NCI-H460 (cell line): ENCODE measurements around the gene NFYA. TPM values are rescaled to one million over a fixed set of nuclear protein-coding genes. Genes with fewer than 3 reads are reported as not detected.

Experiments
- DNase-seq: peaks from one replicate; pipeline ENCODE4 v3.0.0-alpha.2; 2016; ENCODE audit warnings: low read depth; ENCODE audit errors: extremely low read depth
- polyA plus RNA-seq: library from polyadenylated mRNA; depleted of rRNA; stranded (reverse); fragments of >200 nt; gene quantifications from 2 replicates; pipeline ENCODE4 v1.2.3, GENCODE V29; 2014; cell fraction: nucleus; rRNA removed
- total RNA-seq: library from RNA; depleted of rRNA; stranded (reverse); fragments of >200 nt; shearing (Covaris generic); gene quantifications from 2 replicates; pipeline ENCODE4 v1.2.3, GENCODE V29; 2014; rRNA removed

Gene NFYA
- total RNA-seq, result 11.8 and 13.6 TPM in 2 replicates
- 13.6 and 17.5 TPM in 2 replicates for polyA plus RNA-seq

DNA sequence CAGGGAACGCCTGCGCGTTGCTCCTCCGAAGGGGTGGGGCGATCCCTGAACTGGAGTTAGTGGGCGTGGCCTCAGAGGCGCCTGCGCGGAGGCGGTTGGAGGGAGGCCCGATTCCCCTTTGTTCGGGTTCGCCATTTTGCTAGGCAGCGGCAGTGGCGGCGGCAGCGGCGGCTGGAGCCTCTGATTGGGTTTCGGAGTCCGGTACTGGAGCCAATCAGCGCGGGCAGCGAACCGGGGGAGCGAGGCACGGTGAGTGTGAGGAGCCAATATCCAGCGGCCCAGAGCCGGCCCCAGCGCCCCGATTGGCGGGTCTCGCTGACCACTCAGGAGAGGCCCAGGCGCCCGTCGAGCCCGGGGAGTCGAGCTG, at the start of gene NFYA:
Gene NFYA, plus strand, starts transcription at position 139 of the 367 bp plus-strand sequence. CDS start 6,116 bp downstream, outside the sequence.
- DNase-seq, result no peak

DNA sequence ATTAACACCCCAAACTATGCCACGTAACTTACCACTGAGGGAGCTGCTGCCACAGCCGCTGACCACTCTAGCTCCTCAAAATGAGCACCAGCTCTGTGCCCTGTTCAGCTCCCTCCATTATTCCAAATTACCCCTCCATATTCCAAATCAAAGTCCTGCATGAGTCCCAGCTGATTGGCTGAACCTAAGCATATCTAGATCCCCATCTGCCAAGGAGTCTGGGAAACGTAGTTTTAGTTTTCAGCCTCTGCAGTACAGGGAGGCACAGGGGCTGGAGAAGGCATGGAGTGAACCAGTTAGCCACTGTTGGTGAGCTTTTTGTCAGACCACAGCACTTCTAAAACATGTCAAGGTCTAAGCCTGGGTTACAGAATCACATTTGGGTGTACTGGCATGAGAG, 49.7 kb upstream of the NFYA start:
- DNase-seq, result no peak

DNA sequence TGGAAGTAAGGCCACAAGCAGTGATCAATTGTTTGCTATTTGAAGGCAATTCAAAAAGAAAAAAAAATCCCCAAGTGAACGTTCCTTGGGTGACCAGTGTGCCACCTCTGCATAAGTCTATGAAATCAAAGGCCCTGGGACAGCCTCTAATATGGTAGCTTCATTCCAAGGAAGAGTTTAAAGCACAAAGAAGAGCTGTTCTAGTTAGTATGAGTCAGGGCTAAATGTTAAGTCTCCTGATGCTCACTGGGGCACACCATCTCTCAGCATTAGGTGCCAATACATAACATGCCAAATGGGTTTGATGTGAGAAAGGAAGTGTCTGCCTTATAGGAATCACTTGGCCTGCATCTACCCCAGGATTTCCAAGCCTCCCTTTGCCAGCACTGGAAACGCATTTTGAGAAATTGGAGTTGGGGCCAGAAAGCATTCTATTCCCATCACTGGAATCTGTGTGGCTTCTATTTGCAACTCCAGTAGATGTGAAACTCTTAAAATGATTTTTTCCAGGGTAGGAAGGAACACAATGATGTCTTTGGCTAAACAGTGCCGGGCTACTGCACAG, 46.7 kb upstream of the NFYA start:
- no peak for DNase-seq

DNA sequence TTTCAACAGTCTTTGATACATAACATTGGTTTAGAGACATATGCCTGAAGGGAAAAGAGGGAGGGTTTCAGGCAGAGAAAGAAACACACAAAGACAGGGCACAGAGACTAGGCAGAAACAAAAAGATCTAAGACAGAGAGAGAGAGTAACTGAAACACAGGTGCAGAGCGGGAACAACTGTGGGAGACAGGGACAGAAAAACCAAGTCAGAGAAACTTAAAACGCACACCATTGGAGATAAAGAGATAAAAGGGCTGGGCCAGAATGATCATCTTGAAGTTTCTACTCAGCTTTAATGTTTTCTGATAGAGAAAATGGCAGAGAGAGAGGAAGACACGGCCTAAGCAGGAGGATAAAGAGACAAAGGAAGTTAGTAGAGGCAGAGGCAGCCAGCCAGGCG, 45.5 kb upstream of the NFYA start:
- DNase-seq, result no peak

DNA sequence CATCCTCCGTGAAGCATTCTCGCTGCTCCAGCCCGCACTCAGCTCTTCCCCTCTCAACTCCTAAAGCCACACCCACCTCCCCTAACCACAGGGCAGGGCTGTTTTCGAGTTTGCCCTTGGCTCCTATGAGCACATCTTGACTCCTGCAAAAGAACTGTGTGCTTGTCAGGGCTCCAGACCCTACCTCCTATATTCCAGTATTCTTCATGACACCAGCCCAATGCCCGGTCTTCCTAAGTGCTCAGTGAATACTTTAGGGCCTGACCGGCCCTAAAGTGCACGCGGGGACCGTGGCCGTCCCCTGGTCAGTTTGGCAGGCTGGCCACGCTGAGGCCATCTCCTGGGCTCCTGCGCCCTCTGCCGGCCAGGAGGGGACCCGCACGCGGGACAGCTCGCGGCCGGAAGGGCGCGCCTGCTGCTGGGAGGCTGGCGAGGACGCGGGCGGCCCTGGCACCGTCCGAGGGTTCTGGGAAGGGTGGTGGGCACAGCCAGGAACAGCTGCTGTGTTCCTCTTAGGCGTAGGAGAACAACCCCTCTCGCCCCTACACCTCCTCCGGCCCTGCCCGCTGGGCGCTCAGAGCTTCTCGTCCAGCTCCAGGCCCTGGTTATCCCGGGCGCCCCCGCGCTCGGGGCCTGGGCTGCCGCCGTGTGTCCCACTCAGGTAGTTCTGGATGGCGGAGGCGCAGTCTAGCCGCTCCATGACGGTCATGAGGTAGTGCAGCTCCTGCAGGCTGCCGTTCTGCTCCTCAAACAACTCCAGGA, 44.8 kb upstream of the NFYA start:
- DNase-seq, result peak; percentile 63

DNA sequence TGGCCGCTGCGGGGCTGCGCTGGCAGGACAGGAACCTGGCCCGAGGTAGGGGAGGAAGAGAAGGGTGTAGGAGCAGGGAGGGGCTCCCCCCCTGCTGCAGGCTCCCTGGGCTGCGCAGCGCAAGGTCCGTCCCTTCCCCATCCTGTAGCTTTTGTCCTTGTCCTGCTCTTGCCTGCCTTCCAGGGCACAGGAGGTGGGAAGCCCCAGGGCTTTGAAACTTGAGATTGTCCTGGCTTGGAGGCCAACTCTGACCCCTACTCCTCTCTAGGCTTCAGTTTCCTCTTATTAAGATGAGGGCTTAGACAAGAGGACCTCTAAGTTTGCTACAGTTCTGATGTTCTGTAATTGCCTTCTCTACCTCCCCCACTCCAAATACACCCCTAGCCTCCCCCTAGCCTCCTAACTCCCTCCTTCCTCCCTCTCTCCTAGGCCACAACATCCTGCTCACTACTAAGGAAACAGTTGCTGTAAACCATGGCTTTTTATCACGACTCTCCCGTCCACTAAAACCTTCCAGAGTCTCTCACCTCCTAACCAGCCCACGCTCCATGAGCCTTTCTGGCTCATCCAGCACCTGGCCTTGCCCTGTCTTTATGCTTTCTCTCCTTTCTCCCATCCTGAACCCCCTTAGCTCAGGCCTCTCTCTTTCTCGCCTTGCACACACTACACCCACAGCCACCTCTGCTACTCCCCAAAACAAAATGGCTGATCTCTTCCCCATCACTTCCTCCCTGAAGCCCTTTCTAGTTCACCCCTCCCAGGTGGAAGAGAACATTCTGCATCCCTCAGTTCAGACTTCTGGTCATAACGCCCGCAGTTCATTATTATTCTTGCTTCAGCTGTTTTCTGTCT, 44.0 kb upstream of the NFYA start:
- DNase-seq, result no peak

DNA sequence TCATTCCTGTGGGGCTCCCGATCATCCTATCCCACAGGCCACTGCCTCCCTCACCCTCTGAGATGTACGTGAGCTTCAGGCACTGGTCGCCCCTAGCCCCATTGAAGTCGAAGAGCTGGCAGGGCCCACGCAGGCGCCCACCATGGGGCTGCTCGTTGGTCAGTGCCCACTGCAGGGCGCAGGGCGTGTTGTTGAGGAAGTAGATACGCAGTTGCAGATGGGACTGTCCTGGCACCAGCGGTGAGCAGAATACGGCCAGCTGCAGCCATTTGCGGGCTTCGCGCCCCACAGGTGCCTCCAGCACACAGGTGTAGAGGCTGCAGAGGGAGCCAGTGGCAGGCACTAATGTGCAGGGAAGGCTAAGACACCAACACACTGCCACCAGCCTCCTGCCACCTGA, 39.9 kb upstream of the NFYA start:
- no peak for DNase-seq

DNA sequence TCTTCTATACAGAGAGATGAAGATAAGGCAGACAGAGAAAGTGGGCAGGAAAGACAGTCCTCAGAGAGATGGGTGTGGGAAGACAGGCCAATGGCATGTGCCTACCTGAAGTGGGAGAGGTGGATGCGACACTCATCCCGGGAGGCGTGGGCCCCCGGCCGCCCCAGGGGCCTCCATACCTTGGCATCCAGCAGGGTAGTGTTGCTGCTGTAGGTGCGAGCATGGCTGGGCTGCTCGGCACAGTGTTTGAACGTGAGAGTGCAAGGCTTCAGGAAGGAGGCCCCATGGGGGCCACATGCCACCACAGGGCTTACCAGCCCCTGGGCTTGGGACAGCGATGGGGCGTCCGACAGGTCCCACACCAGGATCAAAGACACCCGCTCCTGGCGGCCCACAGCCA, 39.0 kb upstream of the NFYA start:
- no peak for DNase-seq

DNA sequence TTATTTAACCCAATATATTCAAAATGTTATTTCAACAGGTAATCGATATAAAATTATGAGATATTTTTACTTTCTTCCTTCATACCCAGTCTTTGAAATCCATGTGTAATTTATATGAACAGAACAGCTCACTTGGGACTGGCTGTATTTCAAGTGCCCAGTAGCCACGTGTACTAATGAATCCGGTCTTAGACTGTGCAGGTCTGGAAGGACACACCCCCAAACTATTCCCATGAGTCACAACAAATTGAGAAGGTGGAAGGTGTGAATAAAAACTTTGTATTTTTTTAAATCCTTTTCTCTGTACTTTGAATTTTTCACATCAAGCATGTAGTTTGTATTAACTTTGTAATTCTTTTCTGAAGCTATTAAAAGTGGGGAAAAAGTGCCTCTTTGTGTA, 36.6 kb upstream of the NFYA start:
- no peak for DNase-seq

DNA sequence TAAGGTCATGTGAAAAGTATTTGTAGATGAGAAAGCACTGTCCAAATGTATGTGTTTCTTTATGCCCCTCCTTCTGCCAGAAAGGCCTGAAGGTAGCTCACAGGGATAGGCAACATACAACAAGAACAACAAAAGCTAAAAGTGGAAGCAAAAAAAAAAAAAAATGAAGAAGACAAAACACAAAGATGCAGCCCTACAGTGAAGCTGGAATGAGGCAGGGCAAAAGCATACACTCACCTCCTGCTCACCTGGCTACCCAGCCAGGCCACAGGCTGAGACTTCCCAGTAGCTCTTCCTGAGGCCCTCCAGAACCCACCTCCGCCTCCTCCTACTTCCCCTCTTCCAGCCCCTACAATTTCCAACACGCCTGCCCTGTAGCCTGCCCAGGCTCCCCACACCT, 36.2 kb upstream of the NFYA start:
- no peak for DNase-seq

DNA sequence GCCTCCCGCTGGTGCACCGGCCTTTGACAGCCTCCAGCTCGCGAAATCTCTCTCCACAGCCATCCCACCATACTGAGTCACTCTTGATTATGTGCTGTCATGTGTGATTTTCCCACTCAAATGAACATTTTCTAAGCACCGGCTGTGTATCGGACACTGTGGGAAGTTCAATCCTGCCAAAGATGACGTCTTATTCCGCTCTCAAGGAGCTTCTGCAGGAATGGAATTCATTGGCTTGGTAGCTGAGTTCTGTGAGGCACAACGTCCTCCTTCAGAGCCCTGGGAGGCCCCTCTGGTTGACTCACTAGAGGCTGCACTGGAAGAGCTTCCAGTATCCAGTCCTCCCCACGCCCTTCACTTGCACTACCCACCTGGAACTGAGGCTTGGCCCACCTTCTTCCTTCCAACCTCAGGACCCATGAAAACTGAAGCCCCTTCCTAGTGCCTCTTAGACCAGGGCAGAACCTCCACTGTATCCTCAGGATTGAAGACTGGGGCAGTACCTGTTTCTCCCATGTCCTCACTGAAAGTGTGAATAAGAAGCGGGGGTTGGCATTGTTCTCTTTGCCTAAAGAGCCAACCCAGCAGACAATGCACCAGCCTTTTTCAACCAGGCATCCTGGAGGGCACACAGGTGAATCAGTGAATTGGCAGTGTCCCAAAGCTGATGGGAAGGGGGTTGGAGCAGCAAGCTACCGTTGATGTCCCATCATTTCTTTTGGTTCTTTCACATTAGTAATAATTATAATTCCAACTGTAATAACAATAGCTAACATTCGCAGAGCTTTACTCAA, 35.5 kb upstream of the NFYA start:
- no peak for DNase-seq

DNA sequence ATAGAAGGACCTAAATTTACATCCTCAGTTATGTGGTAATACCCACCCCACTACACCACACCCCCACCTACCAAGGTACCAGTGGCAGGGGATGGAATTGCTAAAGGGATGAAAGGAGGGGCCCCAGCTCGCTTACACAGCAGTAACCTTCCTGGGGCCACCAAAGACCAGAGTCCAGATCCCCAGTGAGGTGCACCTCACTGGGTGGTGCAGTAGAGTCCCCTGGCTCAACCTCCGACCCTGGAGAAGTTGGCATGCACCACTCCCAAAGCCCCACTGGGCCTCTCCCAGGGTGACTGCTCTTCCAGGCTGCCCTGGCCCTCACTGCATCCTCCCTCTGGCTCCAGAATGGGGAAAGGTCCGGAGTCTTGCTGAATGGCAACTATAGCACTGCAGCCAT, 34.6 kb upstream of the NFYA start:
- no peak for DNase-seq

DNA sequence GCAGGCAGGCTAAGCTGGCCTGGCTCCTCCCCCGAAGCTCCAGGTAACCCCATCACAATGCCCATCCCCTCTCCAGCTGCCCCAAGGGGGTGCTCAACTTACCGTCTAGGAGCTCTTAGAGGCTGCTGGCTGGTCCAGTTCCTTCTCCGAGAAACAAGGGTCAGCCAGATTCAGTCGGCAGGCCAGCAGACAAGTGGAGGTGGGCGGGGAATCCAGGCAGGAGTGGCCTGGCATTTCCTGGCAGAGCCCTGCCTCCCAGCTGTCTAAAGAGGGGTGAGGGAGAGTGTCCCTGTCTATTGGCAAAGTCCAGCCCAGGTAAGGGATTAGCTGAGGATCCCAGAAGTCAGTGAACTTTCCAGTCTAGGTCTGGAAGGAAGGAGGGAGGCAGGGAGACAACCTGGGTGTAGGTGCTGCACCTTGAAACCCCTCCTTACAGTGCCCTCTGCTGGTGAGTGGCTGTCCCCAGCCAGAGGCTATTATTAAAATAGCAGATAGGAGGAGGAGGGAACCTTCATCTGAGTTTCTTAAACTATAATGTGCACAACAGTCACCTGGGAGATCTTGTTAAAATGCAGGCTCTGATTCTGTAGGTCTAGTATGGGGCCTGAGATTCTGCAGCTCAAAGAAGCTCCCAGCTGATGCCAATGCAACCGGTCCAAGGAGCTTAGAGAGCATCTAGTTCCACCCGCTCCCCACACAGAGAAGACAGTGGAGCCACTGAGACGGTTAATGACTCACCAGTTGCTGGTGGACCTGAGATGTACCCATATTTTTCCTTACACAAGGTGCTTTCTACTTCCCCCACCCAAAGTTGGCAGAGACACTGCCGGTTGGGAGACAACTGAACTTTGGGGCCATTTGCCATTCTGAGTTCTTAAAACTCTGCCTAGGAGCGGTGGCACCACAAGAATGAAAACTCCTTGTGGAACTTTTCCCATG, 33.4 kb upstream of the NFYA start, which contains the start of gene UNC5CL:
Gene UNC5CL, minus strand, starts transcription at position 162 of the 939 bp plus-strand sequence. CDS start 4,147 bp downstream, outside the sequence.
- peak; percentile 24 for DNase-seq

DNA sequence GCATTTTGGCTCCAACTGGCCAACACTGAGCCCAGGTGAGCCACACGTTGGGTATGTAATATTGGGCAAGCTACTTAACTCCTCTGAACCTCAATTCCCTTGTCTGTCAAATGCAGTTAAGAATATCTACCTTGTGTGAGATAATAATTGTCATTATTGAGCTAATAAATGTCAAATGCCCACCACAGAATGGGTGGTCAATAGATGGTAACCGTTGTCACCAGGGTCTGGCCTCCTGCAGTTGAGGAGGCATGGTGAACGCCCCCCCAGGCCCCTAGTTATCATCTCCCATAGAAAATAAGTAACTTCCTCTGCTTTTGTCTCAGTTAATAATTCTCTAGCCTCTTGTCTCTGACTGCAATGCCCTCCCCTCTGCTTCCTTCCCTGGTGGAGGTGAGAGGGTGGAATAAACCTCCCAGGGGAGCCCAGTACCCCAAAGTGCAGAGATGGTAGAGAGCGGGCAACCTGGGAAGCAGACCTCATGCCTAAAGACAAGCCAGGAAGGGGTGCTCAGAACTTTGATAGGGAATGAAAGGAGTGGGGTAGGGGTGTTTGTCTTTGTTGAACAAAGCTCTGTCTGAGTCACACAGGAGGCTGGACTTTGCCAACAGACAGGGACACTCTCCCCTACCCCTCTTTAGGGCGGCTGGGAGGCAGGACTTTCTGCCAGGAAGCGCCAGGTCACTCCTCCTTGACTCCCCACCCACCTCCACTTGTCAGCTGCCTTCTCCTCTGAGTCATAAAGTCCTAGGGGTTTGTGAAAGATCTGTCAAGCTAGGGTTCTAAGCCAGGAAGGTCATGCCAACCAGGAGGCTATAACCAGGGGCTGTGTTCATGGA, 32.5 kb upstream of the NFYA start:
- no peak for DNase-seq

DNA sequence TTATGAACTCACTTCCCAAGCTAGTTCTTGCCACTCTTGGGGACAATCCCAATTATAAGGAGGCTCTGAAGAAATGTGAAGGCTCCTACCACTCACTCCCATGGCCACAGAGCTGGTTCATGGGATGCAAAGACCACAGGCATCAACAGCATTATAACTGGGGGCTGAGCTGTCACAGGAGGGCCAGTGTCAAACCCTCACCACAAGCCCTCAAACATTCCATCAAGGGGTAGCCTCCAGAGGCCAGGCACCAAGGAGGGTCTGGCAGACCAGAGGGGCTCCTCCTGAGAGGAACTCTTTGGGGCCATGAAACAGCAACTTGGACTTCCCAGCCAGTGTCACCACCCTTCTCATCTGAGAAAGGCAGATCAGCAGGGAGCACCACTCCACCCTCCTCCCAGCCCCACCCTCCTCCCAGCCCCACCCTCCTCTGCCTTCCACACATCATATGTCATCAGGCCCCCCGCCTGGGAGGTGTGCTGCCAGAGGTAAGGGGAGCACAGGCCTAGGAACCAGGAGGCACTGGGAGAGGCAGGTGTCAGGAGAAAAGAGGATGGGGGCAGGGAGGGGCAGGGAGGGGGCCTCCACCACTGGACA, 31.7 kb upstream of the NFYA start:
- no peak for DNase-seq

DNA sequence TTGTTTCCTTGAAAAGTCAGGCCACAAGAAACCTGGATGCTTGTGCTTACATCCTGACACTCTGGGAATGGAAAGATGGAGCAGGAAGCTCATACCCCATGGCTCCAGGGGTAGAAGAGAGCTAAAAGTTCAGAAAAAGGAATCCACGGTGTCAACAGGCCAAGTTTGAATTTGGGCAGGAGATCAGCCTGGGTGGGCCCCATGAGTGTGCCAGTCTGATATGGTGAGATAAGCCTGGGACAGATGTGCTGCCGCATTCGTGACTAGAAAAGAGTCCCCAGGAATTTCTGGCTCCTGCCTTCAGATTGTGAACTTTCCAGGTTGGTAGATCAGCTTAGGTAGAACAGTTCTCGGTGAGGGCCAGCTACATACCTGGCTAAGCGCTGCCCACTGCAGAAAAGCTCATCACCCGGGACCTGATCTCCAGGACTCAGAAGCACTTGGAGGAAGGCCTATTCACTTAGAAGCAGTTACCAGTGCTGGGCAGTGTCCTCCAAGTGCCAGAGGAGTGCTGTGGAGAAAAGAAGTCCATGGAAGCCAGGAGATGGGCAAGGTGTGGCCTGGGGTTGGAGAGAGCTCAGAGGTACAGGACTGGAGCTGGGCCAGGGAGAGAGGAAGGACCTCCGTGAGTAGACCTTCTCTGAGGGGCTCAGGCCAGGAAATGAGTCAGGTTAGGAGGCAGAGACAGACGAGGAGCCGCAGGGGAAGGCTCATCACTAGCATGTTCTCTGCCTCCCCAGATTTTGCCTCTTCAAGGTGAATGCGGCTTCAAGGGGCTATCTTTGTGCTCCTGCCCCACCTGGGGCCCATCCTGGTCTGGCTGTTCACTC, 30.3 kb upstream of the NFYA start, which contains the start of gene TSPO2:
Gene TSPO2, plus strand, starts transcription at position 242 of the 830 bp plus-strand sequence. Its CDS starts 519 bp downstream, at position 761.
- no peak for DNase-seq

DNA sequence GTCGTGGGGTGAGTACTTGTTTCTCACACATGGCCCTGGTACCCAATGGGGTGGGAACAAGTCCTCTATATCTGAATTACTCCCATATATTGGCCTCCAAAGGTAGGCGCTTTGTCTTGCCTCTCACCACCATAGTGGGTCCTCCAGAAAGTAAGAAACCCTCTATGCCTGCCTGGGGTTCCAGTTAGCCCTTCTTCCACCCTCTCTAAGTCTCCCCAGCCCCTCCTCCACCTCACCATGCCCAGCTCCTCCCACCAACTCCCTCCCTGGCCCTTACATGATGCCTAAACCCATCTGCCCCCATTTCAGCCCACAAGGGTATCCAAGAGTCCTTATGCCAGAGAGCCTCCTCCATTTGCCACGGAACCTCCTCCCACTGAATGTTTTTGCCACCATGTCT, 29.6 kb upstream of the NFYA start:
- no peak for DNase-seq
